ENCODE measurements around the gene KAZN. TPM values are rescaled to one million over a fixed set of nuclear protein-coding genes. Genes with fewer than 3 reads are reported as not detected.

Gene KAZN
- total RNA-seq, 1 donor from 2014 or later, result 40.6 TPM

DNA sequence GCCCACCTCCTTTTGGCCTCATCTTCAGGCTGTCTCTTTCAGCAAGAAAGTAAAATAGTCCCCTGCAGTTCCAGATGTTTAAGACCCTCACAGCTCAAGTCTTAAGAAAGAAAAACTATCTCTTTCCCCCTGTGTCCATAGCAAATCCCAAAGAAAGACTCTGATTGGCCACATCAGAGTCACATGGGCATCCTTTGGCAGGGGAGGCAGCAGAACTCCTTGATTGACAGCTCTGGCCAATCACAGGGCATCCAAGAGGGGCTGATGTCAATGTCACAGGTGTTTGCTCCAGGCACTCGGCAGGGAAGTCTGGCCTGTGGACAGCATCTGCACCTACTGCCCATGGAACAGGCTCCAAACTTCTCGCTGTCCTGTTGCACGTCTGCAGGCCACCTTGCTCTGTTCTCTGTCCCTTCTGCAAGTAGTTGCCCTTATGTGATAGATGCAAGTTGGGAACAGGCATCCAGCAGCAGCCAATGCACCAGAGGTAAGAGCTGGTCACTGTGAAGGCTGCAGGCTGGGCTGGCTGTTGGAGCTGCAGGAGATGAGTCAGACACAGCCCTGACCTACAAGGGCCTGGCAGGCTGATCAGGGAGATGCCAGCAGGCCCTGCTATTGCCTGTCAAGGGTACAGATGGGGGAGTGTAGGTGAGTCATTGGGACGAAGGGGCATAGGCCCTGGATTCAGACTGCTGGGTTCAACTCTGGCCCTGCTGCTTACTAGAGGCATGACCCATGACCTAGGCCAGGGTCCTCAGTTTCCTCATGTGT is 458.2 kb downstream of the KAZN start:
- DNase-seq (ENCODE audit: low spot score), result no peak

DNA sequence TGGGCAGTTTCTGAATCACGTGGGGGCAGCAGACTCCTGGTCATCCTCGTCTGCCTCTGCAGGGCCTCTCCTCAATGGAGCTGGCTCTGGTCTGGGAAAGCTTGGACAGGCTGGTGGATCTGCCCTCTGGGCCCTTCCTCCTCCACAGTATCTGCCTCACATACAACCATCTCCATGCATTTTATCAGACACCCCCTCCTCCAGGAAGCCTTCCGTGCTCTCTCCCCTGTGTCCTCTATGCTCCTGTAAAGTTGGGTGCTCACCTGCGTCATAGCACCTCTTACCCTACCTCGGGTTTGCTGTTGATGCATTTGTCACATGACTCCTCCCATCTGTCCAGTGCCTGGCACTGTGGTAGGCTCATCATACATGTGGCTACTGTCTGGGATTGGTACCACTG is 459.3 kb downstream of the KAZN start:
- DNase-seq (ENCODE audit: low spot score), result no peak

GRCh38 chr1:15058261-15058660 is 459.8 kb downstream of the KAZN start:
- DNase-seq (ENCODE audit: low spot score), result no peak

DNA sequence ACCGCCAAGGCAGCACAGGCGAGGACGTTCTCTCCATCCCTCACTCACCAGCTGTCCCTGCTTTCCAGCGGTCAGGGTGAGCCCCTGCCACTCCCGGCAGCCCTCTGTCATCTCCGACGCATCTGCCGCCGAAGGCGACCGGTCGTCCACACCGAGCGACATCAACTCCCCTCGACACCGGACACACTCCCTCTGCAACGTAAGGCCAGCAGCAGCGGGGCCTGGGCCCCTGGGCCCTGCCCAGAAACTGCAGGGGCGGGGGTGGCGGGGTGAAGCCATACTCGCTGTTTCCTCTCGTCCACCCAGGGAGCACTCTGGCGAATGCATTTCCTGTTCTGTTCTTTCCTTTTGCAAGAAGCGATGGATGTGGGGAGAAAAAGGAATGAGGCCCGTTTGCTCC is 461.6 kb downstream of the KAZN start:
- DNase-seq (ENCODE audit: low spot score), result no peak

GRCh38 chr1:15062479-15063099 is 464.1 kb downstream of the KAZN start:
- DNase-seq (ENCODE audit: low spot score), result no peak

DNA sequence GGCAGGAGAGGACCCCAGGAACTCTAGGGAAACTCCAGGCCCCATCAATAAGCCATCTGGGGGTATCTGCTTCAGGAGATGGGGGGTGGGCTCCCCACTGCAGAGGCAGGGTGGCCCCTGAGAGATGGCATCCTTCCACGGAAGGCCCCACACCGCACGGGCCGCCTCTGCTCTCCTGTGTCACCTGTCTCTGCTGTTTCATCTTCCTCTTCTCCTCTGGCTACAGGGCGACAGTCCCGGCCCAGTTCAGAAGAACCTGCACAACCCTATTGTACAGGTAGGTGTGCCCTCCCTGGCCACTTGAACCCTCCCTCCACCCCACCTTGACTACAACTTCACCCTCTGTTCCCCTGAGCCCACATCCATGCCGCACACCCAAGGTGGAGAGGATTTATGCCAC is 464.9 kb downstream of the KAZN start:
- no peak for DNase-seq (ENCODE audit: low spot score)

GRCh38 chr1:15063783-15064182 is 465.3 kb downstream of the KAZN start:
- no peak for DNase-seq (ENCODE audit: low spot score)

DNA sequence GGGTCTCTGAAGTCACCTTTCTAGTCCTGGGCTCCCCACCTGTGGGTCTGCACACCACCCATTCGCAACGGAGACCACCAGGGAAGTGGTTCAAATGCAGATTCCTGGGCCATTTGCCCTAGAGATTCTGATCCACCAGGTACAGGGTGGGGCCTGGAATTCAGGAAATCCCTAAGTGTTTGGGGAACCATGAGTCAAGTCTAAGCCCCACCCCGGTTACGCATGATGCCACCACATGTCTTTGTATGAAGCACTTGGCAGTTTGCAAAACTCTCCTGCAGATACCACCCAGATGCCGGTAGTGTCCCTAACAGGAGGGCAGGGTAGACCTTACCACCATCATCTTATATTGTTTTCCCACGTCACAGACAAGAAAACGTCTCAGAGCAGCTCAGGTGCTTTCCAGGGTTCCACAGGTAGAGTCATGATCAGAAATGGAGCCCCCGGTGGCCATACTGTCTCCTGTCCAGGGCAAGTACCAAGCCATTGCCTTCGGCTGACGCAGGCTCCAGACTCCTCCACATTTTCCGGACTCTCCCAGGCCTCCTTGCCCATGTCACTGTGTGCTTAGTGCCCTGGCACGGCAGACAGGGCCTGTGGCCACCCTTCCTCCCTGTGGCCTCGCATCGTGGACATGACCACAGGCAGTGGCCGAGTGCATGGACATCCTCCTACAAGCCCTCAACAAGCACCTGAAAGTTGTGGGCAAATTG is 465.9 kb downstream of the KAZN start:
- no peak for DNase-seq (ENCODE audit: low spot score)

- DNase-seq (ENCODE audit: low spot score), result no peak
Observed at GRCh38 chr1:15065291-15065690, 466.8 kb downstream of the KAZN start.

DNA sequence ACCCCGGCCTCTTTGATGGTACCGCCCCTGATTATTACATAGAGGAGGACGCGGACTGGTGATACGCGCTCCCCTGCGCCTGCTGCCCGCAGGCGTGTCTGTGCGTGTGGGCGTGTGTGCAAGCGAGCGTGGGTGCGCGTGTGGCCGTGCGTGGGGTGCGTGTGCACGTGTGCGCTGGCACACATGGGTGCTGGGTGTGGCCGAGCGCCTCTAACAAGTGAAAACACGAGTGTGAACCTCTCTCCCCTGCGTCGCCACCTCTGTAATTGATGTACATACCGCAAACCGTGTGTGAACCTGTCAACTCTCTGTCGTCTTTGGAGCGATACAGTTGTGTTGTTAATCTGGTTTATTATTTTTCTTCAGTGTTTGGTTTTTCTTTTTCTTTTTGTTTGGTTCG is 467.3 kb downstream of the KAZN start:
- DNase-seq (ENCODE audit: low spot score), result no peak

- no peak for DNase-seq (ENCODE audit: low spot score)
Observed at GRCh38 chr1:15066191-15066590, 467.7 kb downstream of the KAZN start.

GRCh38 chr1:15067148-15067547 is 468.7 kb downstream of the KAZN start:
- no peak for DNase-seq (ENCODE audit: low spot score)

DNA sequence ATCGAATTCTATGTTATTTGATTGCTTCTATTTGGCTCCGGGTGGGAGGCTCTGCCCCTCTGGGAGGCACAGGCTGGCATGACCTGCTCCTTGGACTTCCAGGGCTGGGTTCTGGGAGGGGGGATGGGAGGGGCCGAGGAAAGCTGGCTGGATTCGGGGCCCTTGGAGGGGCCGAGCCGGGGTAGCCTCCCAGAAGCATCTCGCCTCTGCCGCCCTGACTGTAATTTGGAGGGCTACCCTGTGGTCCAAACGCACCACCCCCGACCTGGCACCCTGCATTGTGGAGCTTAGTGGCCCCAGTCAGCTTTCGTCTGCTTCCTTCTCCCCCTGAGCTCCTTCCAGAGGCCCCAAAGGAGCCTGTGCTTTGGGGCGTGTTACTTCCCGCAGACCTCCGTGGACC is 469.7 kb downstream of the KAZN start:
- DNase-seq (ENCODE audit: low spot score), result no peak

DNA sequence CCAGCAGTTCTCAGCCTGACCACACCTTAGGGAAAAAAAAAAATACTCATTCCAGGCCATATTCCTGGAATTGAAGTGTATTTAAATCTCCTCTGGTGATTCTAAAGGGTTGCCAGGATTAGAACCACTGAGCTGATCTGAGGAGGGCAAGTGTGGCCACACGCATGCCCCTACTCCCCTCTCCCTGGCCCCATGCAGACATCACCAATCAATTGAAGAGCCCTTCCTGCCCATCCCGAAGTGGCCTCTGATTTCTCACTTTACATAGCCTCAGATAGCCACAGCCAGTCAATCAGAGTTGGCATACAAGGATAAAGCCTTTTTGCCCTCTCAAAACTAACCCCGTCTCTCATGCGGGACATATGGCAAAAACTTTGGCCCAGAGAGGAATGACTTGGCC is 470.5 kb downstream of the KAZN start:
- DNase-seq (ENCODE audit: low spot score), result no peak

- no peak for DNase-seq (ENCODE audit: low spot score)
Observed at GRCh38 chr1:15070145-15070748, 471.8 kb downstream of the KAZN start.

DNA sequence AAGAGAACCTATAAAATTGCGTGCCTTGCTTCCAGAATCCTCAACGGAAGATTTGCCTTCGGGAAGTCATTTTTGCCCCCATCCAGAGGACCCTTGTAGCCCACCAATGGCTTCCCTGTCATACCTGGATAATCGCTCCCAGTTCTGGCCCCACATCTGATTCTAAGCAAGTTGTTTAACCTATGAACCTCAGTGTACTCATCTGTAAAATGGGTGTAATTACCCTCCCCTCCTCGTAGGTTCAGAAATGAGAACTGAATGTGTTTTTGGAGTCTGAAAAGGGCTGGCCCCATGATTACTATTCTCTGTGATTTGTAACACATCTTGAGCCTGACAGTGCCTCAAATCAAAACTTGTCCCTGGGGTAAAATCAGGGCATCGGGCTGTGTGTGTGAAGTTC is 473.5 kb downstream of the KAZN start:
- DNase-seq (ENCODE audit: low spot score), result no peak

DNA sequence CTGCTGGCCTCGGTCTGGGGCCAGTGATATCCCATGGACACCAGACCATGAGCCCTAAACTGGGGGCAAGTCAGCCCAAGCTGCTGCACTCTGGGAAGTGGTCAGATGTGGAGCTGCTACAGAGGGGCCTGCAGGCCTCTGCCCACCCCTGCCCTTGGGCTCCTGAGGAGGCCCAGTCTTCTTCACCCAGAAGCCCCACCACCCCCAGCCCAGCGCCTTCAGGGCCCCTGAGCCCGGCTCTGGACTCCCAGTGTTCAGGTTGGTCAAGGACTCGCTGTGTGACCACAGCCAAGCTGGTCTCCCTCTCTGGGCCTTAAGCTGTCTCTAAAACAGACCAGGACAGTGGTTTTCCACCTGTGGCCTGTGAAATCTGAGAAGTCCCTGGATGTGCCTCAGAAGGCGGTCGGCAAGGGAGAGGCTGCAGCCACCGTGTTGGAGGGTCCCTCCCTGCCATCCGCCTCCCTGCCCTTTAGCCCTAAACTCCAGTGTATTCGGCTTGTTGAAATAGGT is 475.4 kb downstream of the KAZN start:
- DNase-seq (ENCODE audit: low spot score), result no peak

DNA sequence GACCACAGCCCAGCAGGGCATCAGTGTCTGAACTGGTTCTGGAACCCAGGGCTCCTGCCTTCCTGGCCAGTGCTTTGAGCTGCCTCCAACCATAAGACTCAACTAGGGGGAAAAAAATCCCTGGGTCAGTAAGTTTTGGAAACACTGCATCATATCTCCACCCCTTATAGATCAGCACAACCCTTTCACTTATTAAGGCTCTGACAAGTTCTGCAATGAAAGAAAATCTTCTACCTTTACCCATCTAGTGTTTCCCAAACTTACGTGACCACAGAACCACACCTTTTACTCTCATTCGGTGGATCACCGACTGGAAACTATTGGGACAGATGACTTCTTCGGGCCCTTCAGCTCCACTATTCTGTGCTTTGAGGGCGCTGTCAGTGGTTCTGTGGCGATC is 476.7 kb downstream of the KAZN start:
- DNase-seq (ENCODE audit: low spot score), result no peak

DNA sequence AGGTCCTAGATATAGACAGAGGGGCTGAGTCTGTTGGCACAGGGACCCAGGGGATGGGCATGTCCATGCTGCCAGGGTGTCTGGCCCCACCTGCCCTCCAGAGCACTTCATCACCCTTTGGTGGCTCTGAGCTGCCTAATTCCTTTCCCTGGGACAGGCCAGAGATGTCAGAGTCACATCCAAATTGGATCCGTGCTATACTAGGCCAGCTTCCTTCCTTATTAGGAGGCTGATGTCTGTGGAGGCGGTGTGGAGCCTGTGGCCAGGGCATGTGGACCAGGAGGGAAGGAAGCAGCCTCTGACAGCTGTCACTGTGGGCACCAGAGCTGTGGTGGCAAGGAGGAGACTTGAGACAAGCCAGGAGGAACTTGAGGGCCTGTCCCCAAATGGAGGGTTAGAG is 477.3 kb downstream of the KAZN start:
- DNase-seq (ENCODE audit: low spot score), result no peak

DNA sequence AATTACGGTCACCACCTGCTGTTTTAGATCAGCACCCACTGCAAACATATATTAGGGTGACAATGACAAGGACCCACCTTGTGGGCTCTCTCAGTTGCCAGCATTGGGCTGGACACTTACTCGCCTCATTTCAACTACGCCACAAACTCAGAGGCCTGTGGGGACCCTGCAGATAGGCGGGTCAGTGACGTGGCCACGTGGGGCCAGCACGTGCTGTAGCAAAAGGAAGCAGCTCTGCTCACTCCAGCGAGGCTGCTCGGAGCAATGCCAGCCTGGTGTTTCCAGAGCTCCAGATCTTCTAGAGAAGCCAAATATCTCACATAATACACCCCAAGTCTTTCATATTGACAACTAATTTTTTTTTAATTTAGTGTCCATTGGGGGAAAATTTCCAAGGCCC is 478.3 kb downstream of the KAZN start:
- no peak for DNase-seq (ENCODE audit: low spot score)

DNA sequence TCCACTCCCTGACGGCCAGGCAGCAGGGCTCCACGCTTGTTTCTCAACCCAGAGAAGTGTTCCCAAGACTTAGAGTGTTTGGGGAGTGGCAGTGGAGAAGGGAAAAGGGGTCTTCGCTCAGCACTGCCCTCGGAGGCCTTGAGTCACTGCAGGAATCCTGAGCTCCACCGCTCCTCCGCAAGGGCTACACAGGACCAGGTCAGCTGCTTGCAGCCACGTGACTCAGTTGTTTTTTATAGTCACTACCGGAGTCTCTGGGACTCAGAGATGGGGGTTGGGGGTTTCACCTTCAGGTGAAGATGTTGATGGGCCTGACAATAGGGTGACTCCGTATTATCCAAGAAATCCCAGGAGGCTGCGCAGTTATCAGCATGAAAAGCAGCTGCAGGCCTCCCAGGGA is 478.9 kb downstream of the KAZN start:
- no peak for DNase-seq (ENCODE audit: low spot score)

- DNase-seq (ENCODE audit: low spot score), result no peak
Observed at GRCh38 chr1:15080328-15081007, 482.0 kb downstream of the KAZN start.

All from ureter (tissue), 1 donor.